ENCODE measurements around the gene MED12L.

Gene MED12L

DNA sequence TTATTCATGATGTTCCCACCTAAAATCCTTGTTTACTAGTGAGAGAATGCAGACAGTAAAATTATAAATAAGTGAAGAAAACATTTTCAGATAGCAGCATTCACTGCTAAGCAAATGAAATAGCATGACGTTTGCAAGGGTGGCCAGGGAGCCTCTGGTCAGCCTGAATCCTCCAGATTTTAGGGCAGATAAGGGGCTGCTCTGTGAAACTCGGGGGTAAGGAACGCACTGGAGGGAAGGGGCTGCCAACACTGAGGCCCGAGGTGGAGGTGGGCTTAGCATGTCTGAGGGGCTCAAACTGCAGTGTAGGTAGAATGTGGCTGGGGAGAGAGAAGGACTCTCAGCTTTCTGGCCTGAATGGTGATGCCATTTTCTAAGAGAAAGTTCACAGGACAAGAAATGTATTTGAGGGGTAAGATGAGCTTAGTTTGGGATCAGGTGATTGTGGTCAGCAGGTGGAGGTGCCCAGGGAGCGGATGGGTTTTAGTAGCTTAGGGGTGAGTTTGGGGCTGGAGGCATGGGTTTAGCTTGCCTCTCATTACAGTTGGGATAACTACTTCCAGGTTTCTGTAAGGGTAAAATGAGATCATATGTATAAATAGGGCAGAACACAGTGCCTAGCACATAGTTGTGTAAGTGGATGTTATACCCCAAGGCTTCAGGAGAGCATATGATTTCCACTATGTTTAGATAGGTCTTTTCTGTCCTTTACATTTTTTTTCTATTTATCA, 97.0 kb downstream of the MED12L start:
- DNase-seq = no peak

DNA sequence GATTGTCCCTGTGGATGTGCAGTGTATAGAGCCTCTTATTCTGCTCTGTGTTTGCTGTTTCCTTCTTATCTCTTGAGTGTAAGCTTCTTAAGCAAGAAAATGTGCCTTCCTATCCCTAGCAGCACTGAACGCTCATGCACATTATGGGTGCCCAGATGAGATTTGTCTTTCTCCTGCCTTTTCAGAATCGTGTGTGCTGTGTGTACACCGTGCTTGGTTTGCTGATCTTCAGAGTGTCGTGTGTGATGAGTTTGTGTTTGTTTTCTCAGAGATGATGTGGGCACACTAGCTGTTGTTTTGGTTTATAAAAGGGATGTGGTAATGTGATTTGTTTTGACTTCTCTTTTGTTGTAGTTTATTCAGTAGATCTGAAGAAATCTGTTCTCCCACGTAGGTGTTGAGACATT, 97.8 kb downstream of the MED12L start:
- peak; percentile 28 for DNase-seq

DNA sequence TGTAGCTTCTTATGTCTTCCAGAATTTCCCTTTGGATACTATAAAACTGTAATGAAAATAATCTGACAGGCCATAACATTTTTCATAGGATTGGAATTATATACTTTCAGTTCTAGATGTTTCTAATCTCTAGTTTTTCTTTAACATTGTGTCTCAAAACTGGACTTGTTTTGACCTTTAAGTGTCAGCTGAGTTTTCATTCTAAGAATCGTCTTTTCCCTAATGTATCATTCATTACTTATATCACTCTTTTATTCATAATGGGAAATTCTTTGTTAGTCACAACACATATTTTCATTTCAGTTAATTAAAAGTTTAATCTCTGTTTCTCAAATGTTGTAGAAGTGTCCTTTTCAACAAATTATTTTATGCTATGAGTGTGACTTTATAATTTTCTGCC, 105.6 kb downstream of the MED12L start:
- DNase-seq = no peak

DNA sequence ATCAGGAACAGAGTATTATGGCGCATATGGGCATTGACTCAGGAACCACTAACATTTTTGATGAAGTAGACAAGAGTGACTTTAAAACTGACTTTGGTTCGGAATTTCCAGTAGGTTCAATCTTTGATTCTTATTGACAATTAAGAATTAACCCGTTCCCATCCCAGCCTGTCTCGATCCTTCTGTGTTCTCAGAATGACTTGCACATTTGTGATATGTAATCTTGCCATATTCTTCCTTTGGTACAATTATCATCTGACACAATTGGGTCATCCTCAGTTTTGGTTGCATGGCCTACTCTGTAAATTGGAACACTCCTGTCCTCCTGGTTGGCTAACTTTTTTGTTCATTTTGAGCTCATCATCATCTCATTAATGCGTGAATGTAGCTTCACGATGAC, 107.1 kb downstream of the MED12L start:
- no peak for DNase-seq

DNA sequence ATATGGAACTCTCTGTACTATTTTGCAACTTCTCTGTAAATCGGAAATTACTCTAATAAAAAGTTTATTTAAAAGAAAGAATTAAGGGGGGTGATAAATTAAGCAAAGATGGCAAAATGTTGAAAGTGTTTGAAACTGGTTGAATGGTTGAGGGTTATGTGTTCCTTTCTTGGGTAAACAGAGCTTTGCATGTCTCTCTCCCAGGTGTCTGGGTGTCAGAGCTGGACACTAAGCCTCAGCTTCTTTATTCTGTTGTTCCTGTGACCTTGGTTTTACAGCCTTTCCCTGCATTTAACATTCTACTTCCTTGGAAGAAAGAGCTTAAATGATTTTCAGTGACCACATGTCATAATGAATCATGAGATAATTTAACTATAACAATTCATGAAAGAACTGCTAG, 110.4 kb downstream of the MED12L start:
- DNase-seq = no peak

- DNase-seq = no peak
Measured at GRCh38 chr3:151196434-151196833, 111.0 kb downstream of the MED12L start.

- no peak for DNase-seq
Measured at GRCh38 chr3:151197228-151197627, 111.8 kb downstream of the MED12L start.

DNA sequence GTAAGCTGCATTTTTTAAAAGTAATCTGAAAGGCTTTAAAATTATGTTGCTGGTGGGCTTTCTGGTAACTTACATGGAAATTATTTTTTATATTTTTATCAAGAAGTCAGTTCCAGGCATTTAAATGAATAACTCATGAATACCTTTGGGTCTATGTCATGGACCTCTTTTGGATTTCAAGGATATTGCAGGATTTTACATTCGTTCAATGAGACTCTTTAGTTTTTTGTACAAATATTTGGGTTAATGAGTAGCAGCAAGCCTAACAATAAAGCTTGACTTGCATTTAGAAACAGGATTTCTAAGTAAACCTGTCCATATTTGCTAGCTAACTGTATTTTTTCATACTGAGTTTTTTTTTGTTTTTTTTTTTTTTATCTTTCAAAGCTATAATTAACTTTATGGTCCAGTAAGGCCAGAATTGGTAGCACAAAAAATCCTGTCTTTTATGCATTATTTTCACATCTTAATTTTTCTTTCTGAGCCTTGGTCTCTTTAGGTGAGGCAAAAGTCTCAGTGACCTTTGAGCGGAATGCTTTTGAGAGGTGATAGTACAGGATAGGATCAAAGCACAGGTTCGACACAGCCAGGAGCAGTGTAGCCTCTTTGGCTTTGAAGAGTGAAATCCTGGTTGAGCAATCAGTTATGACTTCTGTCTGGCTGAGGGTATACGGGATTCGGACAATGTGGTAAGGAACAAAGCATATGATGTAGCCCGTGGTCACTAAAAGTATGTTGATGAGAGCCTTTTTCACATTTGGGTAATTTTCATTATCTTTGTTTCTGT, 112.7 kb downstream of the MED12L start:
- no peak for DNase-seq

GRCh38 chr3:151198849-151199248, 113.4 kb downstream of the MED12L start:
- DNase-seq = no peak

DNA sequence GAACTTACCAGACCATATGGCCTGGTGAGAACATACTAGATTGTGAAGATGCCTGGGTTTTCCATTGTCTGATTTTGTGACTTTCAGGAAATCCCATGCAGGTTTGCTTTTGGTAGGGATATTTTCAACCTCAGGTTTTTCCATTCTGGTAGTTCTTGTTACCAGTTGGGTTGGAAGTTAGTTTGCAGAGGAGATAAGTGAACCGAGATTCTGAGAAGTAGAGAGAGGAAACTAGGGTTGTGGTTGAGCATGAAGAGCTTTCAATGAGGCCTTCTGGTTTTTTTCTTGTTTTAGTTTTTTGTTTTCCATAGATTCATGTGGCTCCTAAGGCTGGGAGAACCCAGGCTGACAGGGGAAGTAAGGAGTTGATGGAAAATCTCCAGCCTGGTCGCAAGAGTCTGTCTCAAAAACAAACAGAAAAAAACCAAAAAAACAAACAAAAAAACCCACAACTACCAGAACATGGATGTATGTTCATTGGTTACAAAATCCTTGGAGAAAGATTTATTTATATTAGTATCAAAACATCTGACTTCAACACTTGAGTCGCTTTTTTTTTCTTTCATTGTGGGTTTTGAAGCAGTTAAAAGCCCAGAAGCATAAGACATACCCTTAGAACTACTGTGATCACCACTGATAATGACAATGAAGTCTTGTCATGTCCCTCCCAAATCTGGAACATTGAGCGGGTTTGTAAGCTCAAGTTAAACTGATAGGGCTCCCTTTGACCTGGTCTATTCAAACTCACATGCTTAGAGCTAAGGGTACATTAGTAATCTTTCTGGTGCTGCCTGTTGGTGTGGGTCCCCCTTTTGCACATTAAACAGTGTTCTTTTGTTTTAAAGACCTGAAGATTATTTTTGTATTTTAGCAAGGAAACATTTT, 114.3 kb downstream of the MED12L start:
- DNase-seq = no peak

GRCh38 chr3:151200586-151200985, 115.1 kb downstream of the MED12L start:
- no peak for DNase-seq

DNA sequence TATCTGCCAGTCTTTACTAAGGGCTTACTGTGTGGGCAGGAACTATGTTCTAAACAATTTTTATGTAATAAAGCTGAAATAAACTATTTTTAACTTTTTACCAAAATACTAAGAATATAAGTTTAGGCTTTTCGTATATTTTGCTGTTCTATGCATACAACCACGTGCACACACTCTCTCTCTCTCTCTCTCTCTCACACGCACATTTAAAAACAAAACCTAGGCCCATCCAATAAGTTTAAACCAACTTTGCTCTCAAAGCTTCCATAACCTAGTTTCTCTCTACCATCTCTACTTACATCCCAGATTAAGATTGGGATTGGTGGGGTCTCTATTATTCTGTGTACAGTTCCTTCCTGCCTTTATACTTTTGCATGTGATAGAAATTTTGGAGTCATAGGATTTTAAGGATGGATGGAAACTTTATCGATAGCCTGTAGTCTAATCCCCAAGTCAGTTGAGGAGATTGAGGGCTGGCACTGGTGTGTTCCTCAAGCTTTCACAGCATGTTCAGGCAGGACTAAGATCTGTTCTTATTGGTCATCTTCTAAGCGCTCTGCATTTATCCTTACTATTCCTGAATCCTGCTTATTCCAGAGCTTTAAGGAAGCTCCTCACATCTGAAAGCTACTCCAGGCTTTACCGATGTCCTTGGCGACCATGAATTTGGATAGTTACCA, 115.7 kb downstream of the MED12L start:
- no peak for DNase-seq

GRCh38 chr3:151203051-151203420, 117.6 kb downstream of the MED12L start, which contains the start of gene GPR171:
Gene GPR171 (minus strand): TSS chr3:151203216. CDS start chr3:151199386, 3,830 bp downstream.
- DNase-seq = peak; percentile 65

- no peak for DNase-seq
Measured at GRCh38 chr3:151204530-151205402, 119.3 kb downstream of the MED12L start.

DNA sequence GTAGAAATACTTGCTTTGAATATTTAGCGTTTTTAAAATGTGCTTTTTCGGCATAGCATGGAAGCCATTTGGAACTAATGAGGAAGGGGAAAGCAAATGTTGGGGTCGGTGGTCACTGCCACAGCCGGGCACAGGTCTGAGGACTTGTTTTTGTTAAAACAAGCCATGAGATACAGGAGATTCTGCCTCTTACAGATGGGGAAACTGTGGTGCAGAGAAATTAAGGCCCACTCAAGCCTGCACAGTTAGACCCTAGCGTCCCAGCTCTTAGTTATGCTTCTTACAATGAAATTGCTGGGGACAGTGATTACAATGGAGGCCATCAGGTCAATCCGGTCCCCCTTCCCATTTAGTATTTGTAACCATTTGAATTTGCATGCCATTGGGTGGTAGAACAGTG, 120.0 kb downstream of the MED12L start:
- DNase-seq = no peak

- DNase-seq = no peak
Measured at GRCh38 chr3:151206201-151206600, 120.7 kb downstream of the MED12L start.

GRCh38 chr3:151209654-151210053, 124.2 kb downstream of the MED12L start:
- DNase-seq = no peak

DNA sequence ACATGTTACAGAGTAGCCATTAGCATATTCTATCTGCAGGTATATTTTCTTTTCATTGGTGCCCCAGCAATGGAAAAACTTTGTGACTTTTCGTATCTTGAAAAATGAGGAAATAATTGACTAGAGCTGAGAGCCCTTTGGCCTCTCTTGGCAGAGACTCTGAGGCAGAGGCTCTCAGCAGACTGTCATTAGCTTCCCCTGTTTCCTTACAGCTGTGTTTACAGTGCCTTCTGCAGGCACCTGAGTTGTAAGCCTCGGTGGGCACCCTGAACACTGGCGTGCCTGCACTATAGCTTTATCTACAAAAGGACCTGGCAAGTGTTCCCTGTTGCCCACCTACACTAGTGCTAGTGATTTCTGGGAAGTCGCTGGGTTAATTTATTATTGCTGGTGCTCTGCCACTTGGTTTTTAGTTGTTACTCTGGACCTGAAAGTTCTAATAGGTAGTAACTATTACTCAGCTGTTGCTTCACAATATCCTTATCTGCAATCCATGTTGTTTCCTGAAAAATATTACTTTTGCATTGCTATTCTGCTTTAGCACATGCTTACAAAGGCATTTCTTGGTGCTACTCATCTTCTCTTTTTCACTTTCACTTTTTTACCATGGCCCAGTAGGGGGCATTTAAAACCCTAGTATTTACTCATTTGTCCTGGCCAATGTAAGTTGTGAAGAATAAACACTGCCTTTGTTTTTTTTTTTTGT, 125.4 kb downstream of the MED12L start:
- DNase-seq = peak; percentile 16

DNA sequence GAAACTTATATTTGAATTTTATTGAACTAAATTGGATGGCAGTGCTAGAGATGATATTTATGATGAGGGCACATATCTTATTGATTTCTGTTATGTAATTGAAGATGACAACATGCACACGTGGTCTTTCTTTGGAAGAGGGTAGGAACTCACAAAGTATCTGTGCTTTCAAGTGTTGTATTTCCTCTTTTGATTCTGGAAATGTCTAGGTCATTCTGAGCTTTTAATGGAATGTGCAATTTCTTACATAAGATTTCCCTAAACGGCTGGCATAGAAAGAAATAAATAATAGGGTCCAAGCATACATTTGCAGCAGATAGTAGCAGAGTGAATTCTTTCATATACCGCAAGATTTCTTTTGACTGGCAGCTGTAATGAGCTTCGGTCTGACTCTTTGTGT, 127.7 kb downstream of the MED12L start:
- no peak for DNase-seq

- DNase-seq = no peak
Measured at GRCh38 chr3:151213881-151214280, 128.4 kb downstream of the MED12L start.

GRCh38 chr3:151214459-151214858, 129.0 kb downstream of the MED12L start:
- no peak for DNase-seq
